Esophagus muscularis mucosa (tissue), 4 donors: ENCODE results near the gene ALPL. TPM values are rescaled to one million over a fixed set of nuclear protein-coding genes. Genes with fewer than 3 reads are reported as not detected.

Source experiments
- DNase-seq: peaks from one replicate; pipeline ENCODE4 v3.0.0-alpha.2; 2017; ENCODE audit errors: extremely low spot score
- H3K27ac ChIP-seq, 4 donors: fragments of 200-600 bp; sonication (generic); replicated peaks in 1 of 4; 1 replicate in 3 of 4; 2 replicates in 1 of 4; pipeline ENCODE4 v1.5.1; 2016 to 2019; ENCODE audit warnings: mild to moderate bottlenecking in 1 of 4
- H3K27me3 ChIP-seq, 4 donors: fragments of 200-600 bp; sonication (generic); one replicate each; pipeline versions ENCODE4 v1.5.1 to v1.6.0; 2016 to 2019
- H3K36me3 ChIP-seq, 4 donors: fragments of 200-600 bp; sonication (generic); one replicate each; pipeline ENCODE4 v1.5.1; 2016 to 2019
- H3K4me1 ChIP-seq, 4 donors: fragments of 200-600 bp; sonication (generic); one replicate each; pipeline ENCODE4 v1.5.1; 2016 to 2019
- H3K4me3 ChIP-seq, 4 donors: fragments of 200-600 bp; sonication (generic); 1 replicate in 2 of 4; 2 replicates in 2 of 4; pipeline ENCODE4 v1.5.1; 2016 to 2019; ENCODE audit warnings: mild to moderate bottlenecking in 4 of 4, moderate library complexity in 1 of 4
- H3K9me3 ChIP-seq, 4 donors: fragments of 200-600 bp; sonication (generic); 1 replicate in 3 of 4; 2 replicates in 1 of 4; pipeline ENCODE4 v1.5.1; 2016 to 2019
- EP300 ChIP-seq: sonication (generic); formaldehyde crosslinking; IDR thresholded peaks from one replicate; pipeline ENCODE4 v1.6.1; 2017; ENCODE audit warnings: antibody characterized with exemption
- POLR2A ChIP-seq: fragments of 450-650 bp; IDR thresholded peaks from one replicate; pipeline ENCODE4 v1.6.1; 2017; ENCODE audit warnings: antibody characterized with exemption, moderate library complexity, mild to moderate bottlenecking, low read depth
- POLR2AphosphoS5 ChIP-seq, 2 donors: sonication (generic); formaldehyde crosslinking; IDR thresholded peaks; one replicate each; pipeline ENCODE4 v1.6.1; 2017; ENCODE audit warnings: antibody characterized with exemption in 2 of 2
- WGBS: methylation state at CpG from one replicate; pipeline ENCODE4 v1.1.5; 2018; 5-methylcytosine and 5-hydroxymethylcytosine counted together
- intact Hi-C: fragments of 100-400 bp; cut with DNase I; formaldehyde crosslinking; loops from one replicate; pipeline ENCODE4 v1.15.1; 2023
- total RNA-seq, 4 donors: library from RNA; depleted of rRNA; stranded (reverse); fragments of >200 nt; gene quantifications; one replicate each; pipeline versions ENCODE4 v1.1.0 to v1.2.1, GENCODE V29; 2016
- TF ChIP-seq, protein P1 (sequence below), 3 experiments: fragments of 200-600 bp in 2 of 3; fragments of 450-650 bp in 1 of 3; sonication (generic) in 2 of 3; IDR thresholded peaks; one replicate each; pipeline ENCODE4 v1.5.1; 2017 to 2019; ENCODE audit warnings: antibody characterized with exemption in 3 of 3, mild to moderate bottlenecking in 2 of 3, moderate library complexity in 1 of 3

ALPL gene
- total RNA-seq, 4 donors from 2014 or later, result 1.2 to 10.3 (median 3.8) TPM

DNA sequence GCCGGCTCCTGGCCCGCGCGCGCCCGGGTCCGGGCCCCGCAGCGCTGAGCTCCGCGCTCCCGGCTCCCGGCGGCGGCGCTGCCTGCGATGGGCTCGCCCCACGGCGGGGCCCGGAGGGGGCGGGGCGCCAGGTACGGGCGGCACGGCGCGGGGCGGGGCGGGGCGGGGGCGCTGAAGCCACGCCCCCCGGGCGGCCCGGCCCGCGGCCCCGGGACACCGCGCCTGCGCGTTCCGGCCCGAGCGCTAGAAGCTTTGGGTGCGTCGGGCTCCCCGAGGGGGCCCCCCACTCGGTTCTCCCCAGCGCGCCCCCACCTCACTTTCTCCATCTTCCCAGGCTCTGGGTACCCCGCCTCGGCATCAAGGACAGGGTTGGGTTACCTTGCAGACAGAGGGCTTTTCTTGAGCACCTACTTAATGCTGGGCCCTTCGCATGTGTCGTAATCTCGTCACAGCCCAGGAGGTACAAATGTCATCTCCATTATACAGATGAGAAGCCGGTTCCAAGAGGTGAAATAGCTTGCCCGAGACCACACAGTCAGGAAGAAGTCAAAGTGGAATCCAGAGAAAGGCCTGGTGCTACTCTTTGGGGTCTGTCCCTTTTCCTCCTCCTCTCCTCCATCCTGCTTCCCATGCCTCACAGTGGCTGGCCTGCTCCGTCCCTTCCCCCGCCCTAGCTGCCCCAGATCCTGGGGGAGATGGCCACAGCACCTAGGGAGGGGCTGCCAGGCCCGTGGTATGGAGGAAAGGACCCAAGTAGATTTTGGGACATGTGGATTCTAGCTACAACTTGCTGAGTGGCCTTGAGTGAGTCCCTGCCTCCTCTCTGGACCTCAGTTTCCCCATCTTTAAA lies 113.5 kb downstream of the ALPL start:
- WGBS, result 32% methylated on average over 15 of the region's 62 CpGs
- Histone ChIP-seq H3K27ac (no peak overlapping the region), H3K27me3 (peaks cover 0 to 66% (median 3%) of the 10 kb centered on the region in 4 donors), H3K4me3 (peak overlapping the region; percentile 27 to 52 (median 36)), H3K4me1 (peaks cover 0 to 25% (median 14%) of the 10 kb centered on the region in 4 donors), H3K36me3 (no peaks in the 10 kb centered on the region), H3K9me3 (no peaks in the 10 kb centered on the region)
- DNase-seq, result no peak
- intact Hi-C loops, result no loop called here
- TF ChIP-seq, protein P1, sequence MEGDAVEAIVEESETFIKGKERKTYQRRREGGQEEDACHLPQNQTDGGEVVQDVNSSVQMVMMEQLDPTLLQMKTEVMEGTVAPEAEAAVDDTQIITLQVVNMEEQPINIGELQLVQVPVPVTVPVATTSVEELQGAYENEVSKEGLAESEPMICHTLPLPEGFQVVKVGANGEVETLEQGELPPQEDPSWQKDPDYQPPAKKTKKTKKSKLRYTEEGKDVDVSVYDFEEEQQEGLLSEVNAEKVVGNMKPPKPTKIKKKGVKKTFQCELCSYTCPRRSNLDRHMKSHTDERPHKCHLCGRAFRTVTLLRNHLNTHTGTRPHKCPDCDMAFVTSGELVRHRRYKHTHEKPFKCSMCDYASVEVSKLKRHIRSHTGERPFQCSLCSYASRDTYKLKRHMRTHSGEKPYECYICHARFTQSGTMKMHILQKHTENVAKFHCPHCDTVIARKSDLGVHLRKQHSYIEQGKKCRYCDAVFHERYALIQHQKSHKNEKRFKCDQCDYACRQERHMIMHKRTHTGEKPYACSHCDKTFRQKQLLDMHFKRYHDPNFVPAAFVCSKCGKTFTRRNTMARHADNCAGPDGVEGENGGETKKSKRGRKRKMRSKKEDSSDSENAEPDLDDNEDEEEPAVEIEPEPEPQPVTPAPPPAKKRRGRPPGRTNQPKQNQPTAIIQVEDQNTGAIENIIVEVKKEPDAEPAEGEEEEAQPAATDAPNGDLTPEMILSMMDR (IDR thresholded peaks at IDR 0.05), result no peak
- TF ChIP-seq POLR2A (no peak), POLR2AphosphoS5 (IDR thresholded peaks at IDR 0.05) (no peak), EP300 (no peak)

- TF ChIP-seq EP300, result no peak
- no peak for TF ChIP-seq POLR2A
- TF ChIP-seq, protein P1 (IDR thresholded peaks at IDR 0.05), result no peak
- Histone ChIP-seq H3K4me1 (peaks cover 0 to 25% (median 14%) of the 10 kb centered on the region in 4 donors), H3K4me3 (no peak overlapping the region), H3K9me3 (no peaks in the 10 kb centered on the region), H3K27ac (no peak overlapping the region), H3K36me3 (no peaks in the 10 kb centered on the region), H3K27me3 (peaks cover 0 to 67% (median 3%) of the 10 kb centered on the region in 4 donors)
- 80% methylated on average over 8 of the region's 10 CpGs for WGBS
- intact Hi-C loops, result no loop called here
- no peak for DNase-seq
Measured at GRCh38 chr1:21623410-21623961, 114.3 kb downstream of the ALPL start.

GRCh38 chr1:21624571-21625389 lies 115.6 kb downstream of the ALPL start:
- Histone ChIP-seq H3K9me3 (no peaks in the 10 kb centered on the region), H3K27ac (no peak overlapping the region)

DNA sequence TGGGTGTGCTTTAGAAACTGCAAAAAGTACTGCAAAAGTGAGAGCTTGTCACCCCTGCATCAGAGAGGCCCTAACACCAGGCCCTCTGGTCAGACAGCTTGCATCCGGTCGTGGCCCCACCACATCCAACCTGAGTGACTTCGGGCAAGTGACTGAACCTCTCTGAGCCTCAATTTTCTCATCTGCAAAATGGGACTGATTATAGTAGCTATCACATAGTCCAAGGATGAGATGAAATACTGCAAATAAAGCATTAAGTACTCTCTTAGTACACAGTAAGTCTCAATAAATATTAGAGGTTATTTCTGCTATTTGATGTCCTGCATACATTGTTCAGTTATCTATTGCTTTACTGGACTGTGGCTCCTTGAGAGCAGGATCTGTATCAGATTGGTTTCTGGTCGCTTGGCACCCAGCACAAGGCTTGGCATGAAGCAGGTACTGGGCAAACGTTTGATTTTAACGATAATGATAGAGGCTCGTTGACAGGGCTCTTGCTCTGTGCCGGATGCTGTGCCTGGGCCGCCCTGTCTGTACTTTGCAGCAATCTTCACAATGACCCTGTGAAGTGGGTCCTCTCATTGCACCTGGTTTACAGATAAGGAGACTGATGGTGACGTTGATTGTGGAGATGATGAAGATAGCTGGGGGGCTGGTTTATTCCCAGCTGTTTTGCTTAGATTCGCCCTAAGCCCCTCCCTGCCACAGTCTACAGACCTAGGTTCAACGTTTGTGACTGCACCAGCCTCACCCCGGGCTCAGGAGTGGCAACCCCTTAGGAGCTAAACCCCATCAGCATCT lies 116.4 kb downstream of the ALPL start:
- H3K27ac ChIP-seq, result no peak overlapping the region
- no peaks in the 10 kb centered on the region for H3K9me3 ChIP-seq
- TF ChIP-seq POLR2A, result no peak
- WGBS, result 88% methylated on average over 13 of the region's 13 CpGs
- no peaks in the 10 kb centered on the region for H3K36me3 ChIP-seq
- peaks cover 0 to 79% (median 3%) of the 10 kb centered on the region in 4 donors for H3K27me3 ChIP-seq
- no peak overlapping the region for H3K4me3 ChIP-seq
- H3K4me1 ChIP-seq, result peaks cover 0 to 19% (median 12%) of the 10 kb centered on the region in 4 donors
- DNase-seq, result no peak
- intact Hi-C loops, result no loop called here

More at GRCh38 chr1:21624571-21625389, 115.6 kb downstream of the ALPL start:
- TF ChIP-seq POLR2AphosphoS5 (IDR thresholded peaks at IDR 0.05) (no peak), EP300 (no peak), POLR2A (no peak)
- TF ChIP-seq, protein P1 (IDR thresholded peaks at IDR 0.05), result no peak
- H3K4me1 ChIP-seq, result peaks cover 0 to 25% (median 14%) of the 10 kb centered on the region in 4 donors
- 66% methylated on average over 10 of the region's 11 CpGs for WGBS
- no peak for DNase-seq
- no peak overlapping the region for H3K4me3 ChIP-seq
- H3K36me3 ChIP-seq, result no peaks in the 10 kb centered on the region
- intact Hi-C loops, result no loop called here
- peaks cover 0 to 80% (median 3%) of the 10 kb centered on the region in 4 donors for H3K27me3 ChIP-seq
